GM19238 (cell line): ENCODE data around the gene NR5A1.

ENCODE experiments used
- DNase-seq: peaks from one replicate; pipeline ENCODE4 v3.0.0; 2011; ENCODE audit warnings: low spot score; ENCODE audit not compliant: insufficient read length

NR5A1 gene

GRCh38 chr9:124441291-124441690 lies 65.9 kb downstream of the NR5A1 start:
- DNase-seq, result no peak

GRCh38 chr9:124440786-124441185 lies 66.4 kb downstream of the NR5A1 start:
- DNase-seq, result no peak

DNA sequence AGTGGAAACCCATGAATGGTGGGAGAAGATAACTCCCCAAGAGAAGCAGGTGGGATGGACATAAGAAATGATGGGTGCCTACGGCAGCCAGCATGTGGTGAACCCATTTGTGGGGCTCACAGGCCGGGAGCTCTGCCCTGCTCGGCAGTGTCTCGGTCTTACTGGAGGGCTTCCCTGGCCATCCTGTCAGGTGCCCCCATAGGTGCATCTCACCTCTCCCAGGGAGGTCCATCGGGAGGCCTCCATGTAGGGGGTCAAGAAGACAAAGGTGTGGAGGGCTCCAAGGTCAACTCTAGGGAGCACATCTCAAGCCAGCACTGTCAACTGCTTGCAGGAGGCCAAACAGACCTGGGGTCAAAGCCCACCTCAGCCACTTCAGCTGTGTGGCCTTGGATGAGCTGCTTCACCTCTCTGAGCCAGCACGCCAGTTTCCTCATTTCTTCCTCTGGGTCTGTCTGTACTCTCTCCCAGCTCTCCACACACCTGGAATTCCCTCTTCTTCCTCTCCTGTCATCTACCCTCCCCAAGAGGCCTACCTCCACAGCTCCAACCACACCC lies 67.4 kb downstream of the NR5A1 start:
- DNase-seq, result no peak

DNA sequence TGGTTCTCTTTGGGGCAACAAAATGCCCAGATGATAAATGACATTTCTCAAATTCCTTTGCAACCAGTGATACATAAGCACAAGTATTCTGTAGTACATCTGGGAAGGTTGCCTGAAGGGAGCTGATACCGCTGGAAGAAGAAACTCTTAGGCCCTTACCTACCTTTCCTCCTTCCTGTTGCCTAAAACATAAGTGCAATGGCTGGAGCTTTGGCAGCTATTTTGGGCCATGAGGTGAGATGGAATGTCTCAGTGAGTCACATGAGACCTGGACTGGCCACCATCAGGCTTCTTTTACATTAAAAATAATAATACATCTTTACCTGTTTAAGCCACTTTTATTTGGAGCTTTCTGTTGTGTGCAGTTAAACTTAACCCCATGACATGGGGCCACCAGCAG lies 68.1 kb downstream of the NR5A1 start:
- DNase-seq, result no peak

GRCh38 chr9:124438091-124438490 lies 69.1 kb downstream of the NR5A1 start:
- DNase-seq, result no peak

- DNase-seq, result no peak
Measured at GRCh38 chr9:124437086-124437485, 70.1 kb downstream of the NR5A1 start.

DNA sequence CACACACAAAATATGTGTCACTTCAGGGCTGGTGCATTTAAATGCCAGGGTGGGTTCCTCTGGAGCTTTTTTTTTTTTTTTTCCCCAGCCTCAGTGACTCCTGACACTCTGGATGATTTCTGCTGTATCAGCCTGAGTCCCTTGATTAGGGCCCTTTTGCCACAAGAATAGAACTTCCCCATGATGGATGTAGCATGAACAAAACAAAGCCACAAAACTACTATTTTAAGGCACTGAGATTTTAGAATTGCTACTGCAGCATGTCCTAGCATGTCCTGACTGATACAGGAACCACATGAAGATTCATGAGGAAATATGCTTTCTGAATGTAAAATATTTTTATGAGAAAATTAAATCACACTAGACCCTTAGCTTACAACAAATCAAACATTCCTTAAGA lies 70.9 kb downstream of the NR5A1 start:
- no peak for DNase-seq
